ACC112 (cell line): Measurements from ENCODE around the gene DLG4.
"Not testable (repeated sequence)": the region's sequence is repeated elsewhere in the genome, so short reads cannot be mapped to it uniquely, and the experiment has no call there.

Experiments
- H2AFZ ChIP-seq: fragments of 200-600 bp; sonication (generic); one replicate; pipeline ENCODE4 v1.6.0; 2017; ENCODE audit warnings: antibody characterized with exemption, low read length; ENCODE audit not compliant: unreplicated experiment
- H3K27ac ChIP-seq: fragments of 200-600 bp; sonication (generic); 2 replicates; pipeline ENCODE4 v1.5.1; 2014; ENCODE audit warnings: low read depth, mild to moderate bottlenecking, antibody characterized with exemption, low read length, moderate library complexity
- H3K27me3 ChIP-seq: fragments of 200-600 bp; sonication (generic); 2 replicates; pipeline ENCODE4 v1.6.1; 2014; ENCODE audit warnings: mild to moderate bottlenecking, antibody characterized with exemption, low read length, moderate library complexity, mixed read lengths; ENCODE audit not compliant: insufficient read depth
- H3K36me3 ChIP-seq: fragments of 200-600 bp; sonication (generic); 2 replicates; pipeline ENCODE4 v1.6.1; 2016; ENCODE audit warnings: mild to moderate bottlenecking, antibody characterized with exemption, low read length, moderate library complexity, mixed read lengths; ENCODE audit not compliant: insufficient read depth
- H3K4me1 ChIP-seq: fragments of 200-600 bp; sonication (generic); one replicate; pipeline ENCODE4 v1.6.1; 2016; ENCODE audit warnings: low read length, mixed read lengths; ENCODE audit not compliant: insufficient read depth, unreplicated experiment, control insufficient read depth
- H3K4me3 ChIP-seq: fragments of 200-600 bp; sonication (generic); 2 replicates; pipeline ENCODE4 v1.5.1; 2014; ENCODE audit warnings: mild to moderate bottlenecking, low read depth, low read length
- H3K79me2 ChIP-seq: fragments of 200-600 bp; sonication (generic); one replicate; pipeline ENCODE4 v1.6.0; 2016; ENCODE audit warnings: low read length; ENCODE audit not compliant: control insufficient read depth, unreplicated experiment, insufficient read depth

The DLG4 gene

DNA sequence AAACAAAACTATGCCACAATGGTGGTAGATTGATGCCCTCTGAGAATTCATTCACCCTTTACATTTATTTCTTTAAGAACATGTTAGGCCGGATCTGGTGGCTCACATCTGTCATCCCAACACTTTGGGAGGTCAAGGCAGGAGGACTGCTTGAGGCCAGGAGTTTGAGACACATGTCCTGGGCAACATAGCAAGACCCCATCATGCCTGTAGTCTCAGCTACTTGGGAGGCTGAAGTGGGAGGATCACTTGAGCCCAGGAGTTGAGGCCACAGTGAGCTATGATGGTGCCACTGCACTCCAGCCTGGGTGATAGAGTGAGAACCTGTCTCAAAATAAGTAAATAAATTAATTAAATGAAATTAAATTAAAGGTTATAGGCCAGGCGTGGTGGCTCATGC lies 37.5 kb downstream of the DLG4 start:
- not testable (repeated sequence) for H3K36me3 ChIP-seq, H3K27ac ChIP-seq, H3K27me3 ChIP-seq, H3K4me3 ChIP-seq, H2AFZ ChIP-seq, H3K79me2 ChIP-seq
- peaks cover 12% of the 10 kb centered on the region for H3K4me1 ChIP-seq

DNA sequence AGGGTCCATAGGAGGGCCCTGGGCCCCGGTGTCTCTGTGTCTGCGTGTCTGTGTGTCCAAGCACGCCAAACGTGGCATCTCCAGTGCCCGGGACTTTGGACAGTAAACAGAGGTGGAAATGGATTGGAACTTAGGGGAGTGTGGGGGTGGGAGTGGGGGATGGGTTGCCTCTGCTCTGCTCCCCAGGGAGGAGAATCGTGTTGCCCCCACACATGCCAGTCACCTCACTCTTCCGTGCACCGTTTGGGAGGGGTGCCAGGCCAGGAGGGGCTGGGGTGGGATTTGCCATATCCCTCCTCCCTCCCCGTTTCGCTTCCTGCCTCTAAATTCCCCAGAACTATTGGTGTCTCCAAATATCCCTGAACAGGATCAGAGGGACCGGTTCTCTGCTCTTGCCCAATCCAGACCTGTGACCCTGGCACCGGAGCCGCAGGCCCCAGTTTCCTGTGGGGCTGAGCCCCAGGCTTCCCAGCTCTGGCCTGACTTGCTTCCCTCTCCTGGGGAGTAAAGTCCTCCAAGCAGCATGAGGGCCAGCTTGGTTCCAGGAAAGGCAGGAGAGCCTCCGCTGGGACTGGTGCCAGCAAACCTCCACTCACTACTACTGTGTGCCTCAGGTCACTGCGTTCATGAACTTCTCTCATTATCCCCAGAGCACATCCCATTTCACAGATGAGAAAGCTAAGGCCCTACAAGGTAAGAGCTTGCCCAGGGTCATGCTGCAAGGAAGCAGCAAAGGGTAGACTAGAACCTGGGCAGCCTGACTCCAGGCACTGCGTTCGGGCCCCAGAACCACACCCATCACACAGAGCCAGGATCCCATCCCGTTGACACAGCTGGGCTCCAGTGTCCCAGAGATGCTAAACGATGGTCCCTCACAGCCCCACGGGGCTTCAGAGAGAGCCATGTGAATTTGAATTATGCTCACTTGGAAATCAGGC lies 40.0 kb downstream of the DLG4 start, which contains the start of gene ASGR1:
Gene ASGR1 (minus strand): TSS at position 54 of the 938 bp plus-strand sequence. CDS start 807 bp downstream, outside the sequence.
- Histone ChIP-seq H3K4me3 (peak within 1 kb of the TSS; percentile 73), H3K79me2 (no peaks in the 10 kb centered on the region), H3K36me3 (no peaks in the 10 kb centered on the region), H3K27ac (no peak within 1 kb of the TSS), H3K4me1 (peaks cover 13% of the 10 kb centered on the region), H3K27me3 (no peaks in the 10 kb centered on the region), H2AFZ (no peak within 1 kb of the TSS)

DNA sequence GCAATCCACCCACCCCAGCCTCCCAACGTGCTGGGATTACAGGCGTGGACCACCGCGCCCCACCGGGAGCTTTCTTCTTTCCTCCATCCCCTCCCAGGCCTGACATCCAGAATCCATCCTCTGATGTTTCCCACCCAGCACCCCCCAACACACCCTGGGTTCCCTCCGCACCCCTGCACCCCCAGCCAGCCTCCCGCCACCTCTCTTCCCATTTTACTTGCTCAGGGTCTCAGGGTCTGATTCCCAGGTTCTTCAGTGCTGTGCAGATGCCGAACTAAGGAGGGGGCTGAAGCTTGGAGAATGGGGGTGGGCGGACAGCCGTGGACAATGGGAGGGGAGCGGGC lies 40.7 kb downstream of the DLG4 start:
- Histone ChIP-seq H3K27ac (no peak overlapping the region), H2AFZ (no peak overlapping the region), H3K27me3 (no peaks in the 10 kb centered on the region), H3K36me3 (no peaks in the 10 kb centered on the region), H3K79me2 (no peaks in the 10 kb centered on the region), H3K4me3 (no peak overlapping the region), H3K4me1 (peaks cover 13% of the 10 kb centered on the region)

DNA sequence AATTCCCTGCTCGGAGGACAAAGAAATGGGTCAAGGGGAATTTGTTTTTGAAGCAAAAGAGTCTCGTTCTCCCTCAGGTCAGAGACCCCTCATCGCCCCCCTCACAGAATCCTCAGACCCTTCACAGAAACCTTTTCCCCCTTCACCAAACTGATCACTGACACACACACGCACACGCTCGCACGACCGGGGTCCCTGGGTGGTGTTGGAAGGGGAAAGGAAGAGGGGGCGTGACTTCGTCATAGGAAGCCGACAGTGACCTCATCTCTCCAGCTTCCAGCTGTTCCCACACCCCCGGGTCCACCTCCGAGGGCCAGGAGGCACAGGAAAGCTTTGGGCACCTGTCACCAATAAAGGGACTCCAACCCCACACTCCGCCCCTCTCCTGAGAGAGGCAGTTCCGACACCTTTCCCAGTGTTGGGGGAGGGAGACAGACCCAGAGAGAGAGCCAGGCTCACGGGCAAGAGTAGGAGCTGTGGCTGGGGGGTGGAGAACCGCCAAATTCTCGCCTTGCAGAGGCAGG lies 41.6 kb downstream of the DLG4 start:
- Histone ChIP-seq H3K79me2 (no peaks in the 10 kb centered on the region), H3K4me3 (peak overlapping the region; percentile 73), H3K36me3 (no peaks in the 10 kb centered on the region), H2AFZ (peak overlapping the region; percentile 75), H3K27me3 (no peaks in the 10 kb centered on the region), H3K4me1 (peaks cover 13% of the 10 kb centered on the region), H3K27ac (no peak overlapping the region)

DNA sequence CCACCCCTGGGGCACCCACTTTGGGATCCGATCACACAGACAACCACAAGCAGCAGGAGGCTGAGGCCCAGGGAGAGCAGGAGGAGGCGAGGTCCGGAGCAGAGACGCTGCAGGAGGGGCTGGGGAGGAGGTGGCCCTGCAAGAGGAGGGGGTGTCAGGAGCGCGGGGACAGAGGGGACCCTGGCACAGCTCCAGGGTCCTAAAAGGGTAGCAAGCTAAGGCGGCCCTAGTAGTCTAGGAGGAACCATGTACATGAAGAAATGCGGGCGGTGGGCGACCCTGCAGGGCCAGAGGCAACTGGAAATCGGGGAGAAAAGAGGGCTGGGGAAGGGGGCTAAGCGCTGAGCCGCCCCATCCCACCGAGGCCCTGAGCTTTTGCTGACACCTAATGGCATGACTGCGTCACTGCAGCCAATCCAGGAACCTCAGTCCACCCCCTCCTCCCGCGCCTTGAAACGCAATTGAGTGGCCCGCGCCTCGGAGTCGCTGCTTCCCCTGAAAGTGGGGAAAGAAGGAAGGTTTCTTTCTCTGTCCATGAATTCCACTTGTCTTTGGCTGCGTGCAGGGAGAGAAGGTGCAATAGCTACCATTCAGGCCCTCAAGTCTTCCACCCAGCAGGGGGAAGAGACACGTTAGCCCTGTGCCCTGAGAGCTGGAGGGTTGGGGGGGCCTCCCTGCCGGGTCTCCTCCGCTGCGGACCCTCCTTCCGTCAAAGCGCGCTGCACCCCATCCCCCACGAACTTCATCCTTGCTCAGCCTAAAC lies 42.3 kb downstream of the DLG4 start:
- Histone ChIP-seq H2AFZ (peak overlapping the region; percentile 75), H3K4me3 (peak overlapping the region; percentile 73), H3K36me3 (no peaks in the 10 kb centered on the region), H3K27me3 (no peaks in the 10 kb centered on the region), H3K79me2 (no peaks in the 10 kb centered on the region), H3K4me1 (peaks cover 13% of the 10 kb centered on the region), H3K27ac (no peak overlapping the region)

DNA sequence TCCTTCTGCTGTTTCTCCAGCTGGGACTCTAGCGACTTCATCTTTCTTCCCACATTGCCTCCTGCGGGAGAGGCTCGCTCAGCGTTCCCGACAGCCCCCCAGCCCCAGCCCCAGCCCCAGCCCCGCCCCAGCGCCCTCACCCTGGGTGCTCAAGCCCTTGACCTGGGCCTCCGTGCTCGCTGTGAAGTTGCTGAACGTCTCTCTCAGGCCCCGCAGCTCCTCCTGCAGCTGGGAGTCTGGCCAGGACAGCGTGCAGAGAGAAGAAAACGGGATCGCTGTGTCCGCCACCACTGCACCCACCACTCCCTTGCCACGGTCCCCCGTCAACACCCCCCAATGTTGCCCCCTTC lies 42.8 kb downstream of the DLG4 start:
- Histone ChIP-seq H2AFZ (no peak overlapping the region), H3K27me3 (no peaks in the 10 kb centered on the region), H3K79me2 (no peaks in the 10 kb centered on the region), H3K36me3 (no peaks in the 10 kb centered on the region), H3K27ac (no peak overlapping the region), H3K4me1 (peaks cover 13% of the 10 kb centered on the region), H3K4me3 (no peak overlapping the region; the same call in 1 of the 2 replicates)

DNA sequence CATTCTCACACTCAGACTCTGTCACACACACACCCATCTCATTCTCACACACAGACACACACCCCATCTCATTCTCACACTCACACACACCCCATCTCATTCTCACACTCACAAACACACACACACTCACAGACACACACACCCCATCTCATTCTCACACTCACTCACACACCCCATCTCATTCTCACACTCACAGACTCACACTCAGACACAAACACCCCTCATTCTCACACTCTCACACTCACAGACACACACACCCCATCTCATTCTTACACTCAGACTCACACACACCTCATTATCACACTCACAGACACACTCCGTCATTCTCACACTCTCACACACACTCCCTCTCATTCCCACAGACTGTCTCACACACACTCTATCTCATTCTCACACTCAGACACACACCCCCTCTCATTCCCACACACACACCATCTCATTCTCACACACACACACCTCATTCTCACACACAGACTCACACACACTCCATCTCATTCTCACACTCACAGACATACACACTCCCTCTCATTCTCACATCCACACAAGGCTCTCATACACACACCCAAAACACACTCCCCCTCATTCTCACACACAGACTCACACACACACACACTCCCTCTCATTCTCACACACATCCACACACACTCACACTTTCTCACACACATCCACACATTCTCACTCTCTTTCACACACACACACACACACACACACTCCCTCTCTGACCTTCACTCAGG lies 43.4 kb downstream of the DLG4 start:
- no peak overlapping the region for H3K27ac ChIP-seq
- no peak overlapping the region for H2AFZ ChIP-seq
- no peaks in the 10 kb centered on the region for H3K36me3 ChIP-seq
- H3K27me3 ChIP-seq, result no peaks in the 10 kb centered on the region
- H3K79me2 ChIP-seq, result no peaks in the 10 kb centered on the region
- H3K4me1 ChIP-seq, result peaks cover 14% of the 10 kb centered on the region
- H3K4me3 ChIP-seq, result no peak overlapping the region

DNA sequence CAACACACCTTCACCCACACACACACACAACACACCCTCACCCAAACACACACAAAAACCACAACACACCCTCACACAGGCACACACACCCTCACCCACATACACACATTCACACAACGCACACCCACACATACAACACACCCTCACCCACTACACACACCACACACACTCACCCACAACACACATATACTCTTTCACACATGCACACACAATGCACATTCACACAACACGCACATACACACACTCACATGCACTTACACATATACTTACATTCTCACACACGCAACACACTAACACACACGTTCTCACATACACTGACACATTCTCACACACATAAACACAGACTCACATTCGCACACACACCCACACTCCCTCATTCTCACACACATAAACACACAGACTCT lies 44.3 kb downstream of the DLG4 start:
- peaks cover 17% of the 10 kb centered on the region for H3K4me1 ChIP-seq
- no peaks in the 10 kb centered on the region for H3K79me2 ChIP-seq
- no peaks in the 10 kb centered on the region for H3K27me3 ChIP-seq
- H3K36me3 ChIP-seq, result no peaks in the 10 kb centered on the region
- H3K4me3 ChIP-seq, result no peak overlapping the region
- H2AFZ ChIP-seq, result no peak overlapping the region
- H3K27ac ChIP-seq, result no peak overlapping the region

DNA sequence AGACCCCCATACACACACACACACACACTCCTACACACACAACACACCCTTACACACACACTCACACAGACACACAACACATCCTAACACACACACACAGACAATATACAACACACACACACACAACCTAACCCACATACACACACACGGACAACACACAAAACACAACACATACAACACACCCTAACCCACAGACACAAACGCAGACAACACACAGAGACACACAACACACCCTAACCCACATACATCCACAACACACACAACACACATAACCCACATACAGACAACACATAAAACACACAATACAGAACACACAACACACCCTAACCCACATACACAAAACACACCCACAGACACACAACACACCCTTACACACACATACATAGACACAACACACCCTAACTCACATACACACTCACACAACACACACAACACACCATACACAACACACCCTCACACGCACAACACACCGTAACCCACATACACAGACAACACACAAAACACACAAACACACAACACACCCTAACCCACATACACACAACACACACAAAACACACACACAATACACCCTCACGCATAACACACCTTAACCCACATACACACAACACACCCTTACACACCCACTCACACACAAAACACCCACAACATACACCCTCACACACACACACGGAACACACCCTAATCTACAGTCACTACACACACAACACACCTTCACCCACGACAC lies 44.9 kb downstream of the DLG4 start:
- Histone ChIP-seq H3K4me3 (no peak overlapping the region), H3K79me2 (no peaks in the 10 kb centered on the region), H3K27ac (no peak overlapping the region), H3K4me1 (peaks cover 17% of the 10 kb centered on the region), H3K27me3 (no peaks in the 10 kb centered on the region), H2AFZ (no peak overlapping the region), H3K36me3 (no peaks in the 10 kb centered on the region)
